Left lung (tissue), 10 donors: ENCODE results near the gene KCNB1. TPM values are rescaled to one million over a fixed set of nuclear protein-coding genes. Genes with fewer than 3 reads are reported as not detected.

Experiments
- ATAC-seq: fragments of 200-7000 bp; cut with Tn5 transposase; one replicate; pipeline ENCODE4 v1.9.1; 2020; ENCODE audit warnings: moderate library complexity
- DNase-seq, 4 donors: peaks; one replicate each; pipeline ENCODE4 v3.0.0-alpha.2; 2013 to 2020
- H3K27ac ChIP-seq, 2 donors: fragments of 200-600 bp; sonication (generic) in 1 of 2; one replicate each; pipeline versions ENCODE4 v1.5.0 to v1.8.0; 2020 to 2021
- H3K27me3 ChIP-seq, 2 donors: fragments of 200-600 bp; sonication (generic) in 1 of 2; one replicate each; pipeline versions ENCODE4 v1.5.0 to v1.8.0; 2020 to 2021
- H3K36me3 ChIP-seq, 2 donors: fragments of 200-600 bp; sonication (generic) in 1 of 2; one replicate each; pipeline versions ENCODE4 v1.5.0 to v1.8.0; 2020 to 2021
- H3K4me1 ChIP-seq, 2 donors: fragments of 200-600 bp; one replicate each; pipeline ENCODE4 v1.8.0; 2021
- H3K4me3 ChIP-seq, 2 donors: fragments of 200-600 bp; sonication (generic) in 1 of 2; one replicate each; pipeline versions ENCODE4 v1.5.0 to v1.8.0; 2020 to 2021; ENCODE audit warnings: mild to moderate bottlenecking in 1 of 2
- H3K9me3 ChIP-seq, 2 donors: fragments of 200-600 bp; sonication (generic) in 1 of 2; one replicate each; pipeline versions ENCODE4 v1.5.0 to v1.8.0; 2020 to 2021
- intact Hi-C, 2 donors: fragments of 100-400 bp; cut with DNase I; formaldehyde crosslinking; loops; one replicate each; pipeline versions ENCODE4 v1.11.2 to v1.14.2; 2022
- polyA plus RNA-seq, 6 donors: library from polyadenylated mRNA; unstranded; fragments of 120-200 nt; gene quantifications; one replicate each; pipeline ENCODE4 v1.2.1, GENCODE V29; 2013; ENCODE audit not compliant: insufficient read length in 6 of 6
- total RNA-seq, 2 donors: library from RNA; stranded (reverse); fragmentation: NEBNext Ultra II Directional; extraction: Animal tissue kit (Norgen Biotek cat#: 25700); gene quantifications; one replicate each; pipeline ENCODE4 v1.2.1, GENCODE V29; 2021
- TF ChIP-seq, protein P1 (sequence below), 2 donors: fragments of 200-600 bp; sonication (generic) in 1 of 2; IDR thresholded peaks; one replicate each; pipeline versions ENCODE4 v1.5.0 to v1.8.0; 2021; ENCODE audit warnings: antibody characterized with exemption in 2 of 2
- donor health status: DM: no; HTN: yes; CAD: no.
- donor health status: DM: no; HTN: no; CAD: no.

The KCNB1 gene
- total and polyA plus RNA-seq, 8 donors = 0.26 to 1.2 (median 0.44) TPM

DNA sequence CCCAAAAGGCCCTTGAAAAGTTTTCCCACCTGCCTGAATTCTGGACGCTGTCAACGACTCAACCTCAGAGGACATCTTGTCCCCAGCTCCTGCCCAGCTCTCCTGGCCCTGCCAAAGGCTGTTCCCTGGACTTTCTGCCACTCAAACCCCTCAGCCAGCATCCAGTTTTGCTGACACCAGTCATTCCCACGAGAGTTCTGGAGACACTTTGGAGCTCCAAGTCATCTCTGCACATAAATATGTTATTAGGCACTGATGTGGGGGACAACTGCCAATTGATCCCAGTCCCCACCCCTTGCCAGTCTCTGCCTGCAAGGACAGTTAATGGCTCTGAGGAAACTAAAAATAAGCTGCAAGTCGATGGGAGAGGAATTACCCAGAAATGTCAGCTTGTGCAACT lies 38.9 kb upstream of the KCNB1 start:
- intact Hi-C loops = no loop called here
- H3K4me1 ChIP-seq = no peaks in the 10 kb centered on the region
- H3K4me3 ChIP-seq = no peak overlapping the region
- DNase-seq (no peak), ATAC-seq (no peak)
- H3K27ac ChIP-seq = no peak overlapping the region
- H3K9me3 ChIP-seq = peaks cover 0 to 5% of the 10 kb centered on the region in 2 donors
- no peaks in the 10 kb centered on the region for H3K27me3 ChIP-seq
- TF ChIP-seq, protein P1, sequence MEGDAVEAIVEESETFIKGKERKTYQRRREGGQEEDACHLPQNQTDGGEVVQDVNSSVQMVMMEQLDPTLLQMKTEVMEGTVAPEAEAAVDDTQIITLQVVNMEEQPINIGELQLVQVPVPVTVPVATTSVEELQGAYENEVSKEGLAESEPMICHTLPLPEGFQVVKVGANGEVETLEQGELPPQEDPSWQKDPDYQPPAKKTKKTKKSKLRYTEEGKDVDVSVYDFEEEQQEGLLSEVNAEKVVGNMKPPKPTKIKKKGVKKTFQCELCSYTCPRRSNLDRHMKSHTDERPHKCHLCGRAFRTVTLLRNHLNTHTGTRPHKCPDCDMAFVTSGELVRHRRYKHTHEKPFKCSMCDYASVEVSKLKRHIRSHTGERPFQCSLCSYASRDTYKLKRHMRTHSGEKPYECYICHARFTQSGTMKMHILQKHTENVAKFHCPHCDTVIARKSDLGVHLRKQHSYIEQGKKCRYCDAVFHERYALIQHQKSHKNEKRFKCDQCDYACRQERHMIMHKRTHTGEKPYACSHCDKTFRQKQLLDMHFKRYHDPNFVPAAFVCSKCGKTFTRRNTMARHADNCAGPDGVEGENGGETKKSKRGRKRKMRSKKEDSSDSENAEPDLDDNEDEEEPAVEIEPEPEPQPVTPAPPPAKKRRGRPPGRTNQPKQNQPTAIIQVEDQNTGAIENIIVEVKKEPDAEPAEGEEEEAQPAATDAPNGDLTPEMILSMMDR (IDR thresholded peaks at IDR 0.05) = no peak
- no peaks in the 10 kb centered on the region for H3K36me3 ChIP-seq

DNA sequence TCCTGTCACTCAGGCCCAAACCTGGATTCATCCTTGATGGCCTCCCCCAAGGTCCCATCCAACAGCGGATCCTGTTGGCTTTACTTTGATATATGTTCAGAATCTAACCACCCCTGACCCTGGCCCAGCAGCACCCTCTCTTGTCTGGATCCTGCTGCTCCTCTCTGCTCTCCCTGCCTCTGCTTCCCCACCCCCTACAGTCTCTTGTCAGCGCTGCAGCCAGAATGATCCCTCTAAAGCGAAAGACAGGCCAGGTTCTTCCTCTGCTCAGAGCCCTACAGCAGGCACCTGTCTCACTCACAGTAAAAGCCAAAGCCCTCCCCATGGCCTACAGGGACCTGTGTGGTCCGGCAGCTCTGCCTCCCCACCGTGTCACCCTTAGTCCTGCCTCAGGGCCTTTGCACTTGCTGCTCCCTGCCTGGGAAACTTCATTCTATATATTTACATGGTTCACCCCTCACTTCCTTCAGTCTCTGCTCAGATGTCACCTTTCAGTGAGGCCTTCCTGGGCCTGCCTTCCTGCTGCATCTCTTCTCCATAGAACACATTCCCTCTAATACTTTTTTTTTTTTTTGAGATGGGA lies 37.4 kb upstream of the KCNB1 start:
- Histone ChIP-seq H3K4me3 (no peak overlapping the region), H3K27me3 (no peaks in the 10 kb centered on the region), H3K27ac (no peak overlapping the region), H3K4me1 (no peaks in the 10 kb centered on the region), H3K9me3 (peaks cover 0 to 2% of the 10 kb centered on the region in 2 donors), H3K36me3 (no peaks in the 10 kb centered on the region)
- intact Hi-C loops = no loop called here
- TF ChIP-seq, protein P1 (IDR thresholded peaks at IDR 0.05) = no peak
- ATAC-seq (no peak), DNase-seq (no peak)

DNA sequence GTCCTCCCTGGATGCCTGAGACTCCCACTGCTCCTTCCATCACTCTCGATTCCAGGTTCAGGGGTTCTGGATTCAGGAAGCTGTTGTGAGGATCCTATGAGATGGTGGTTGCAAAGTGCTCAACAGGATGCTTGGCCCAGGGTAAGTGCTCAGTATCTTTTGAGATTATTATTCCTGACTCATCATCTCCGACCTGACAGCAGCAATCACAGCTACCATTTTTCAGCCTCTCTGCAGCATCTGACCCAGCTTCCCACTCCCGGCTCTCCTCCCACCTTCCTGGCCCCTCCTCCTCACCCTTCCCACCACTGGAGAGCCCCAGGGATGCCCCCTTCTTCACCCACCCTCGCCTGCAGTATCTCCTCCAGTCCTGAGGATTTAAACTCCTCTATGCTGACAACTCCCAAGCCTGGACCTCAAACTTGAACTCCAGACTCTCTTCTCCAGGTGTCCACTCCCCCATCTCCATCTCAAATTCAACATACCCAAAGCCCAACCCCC lies 36.8 kb upstream of the KCNB1 start:
- TF ChIP-seq, protein P1 (IDR thresholded peaks at IDR 0.05) = no peak
- no peaks in the 10 kb centered on the region for H3K4me1 ChIP-seq
- H3K9me3 ChIP-seq = no peaks in the 10 kb centered on the region
- DNase-seq = no peak
- no peak overlapping the region for H3K27ac ChIP-seq
- H3K27me3 ChIP-seq = no peaks in the 10 kb centered on the region
- ATAC-seq = no peak
- H3K36me3 ChIP-seq = no peaks in the 10 kb centered on the region
- intact Hi-C loops = no loop called here
- no peak overlapping the region for H3K4me3 ChIP-seq

DNA sequence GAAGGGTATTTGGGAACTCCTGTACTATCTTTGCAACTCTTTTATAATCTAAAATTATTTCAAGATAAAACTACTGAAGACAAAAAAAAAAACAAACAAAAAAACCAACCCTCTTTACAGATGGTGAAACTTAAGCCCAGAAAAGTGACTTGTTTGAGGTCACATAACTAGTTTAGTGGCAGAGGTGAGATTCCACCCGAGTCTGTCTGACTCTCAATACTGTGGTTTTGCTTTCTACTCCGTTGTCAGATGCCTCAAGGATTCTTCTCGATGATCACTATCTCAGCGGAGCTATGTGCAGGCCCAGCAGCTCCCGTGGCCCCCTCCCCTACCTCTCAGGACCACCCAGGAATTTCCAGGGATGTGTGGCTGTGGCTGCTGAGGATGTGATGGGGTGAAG lies 36.1 kb upstream of the KCNB1 start:
- intact Hi-C loops = no loop called here
- no peaks in the 10 kb centered on the region for H3K4me1 ChIP-seq
- ATAC-seq (no peak), DNase-seq (no peak)
- H3K27ac ChIP-seq = no peak overlapping the region
- H3K9me3 ChIP-seq = no peaks in the 10 kb centered on the region
- H3K36me3 ChIP-seq = no peaks in the 10 kb centered on the region
- H3K27me3 ChIP-seq = no peaks in the 10 kb centered on the region
- TF ChIP-seq, protein P1 (IDR thresholded peaks at IDR 0.05) = no peak
- no peak overlapping the region for H3K4me3 ChIP-seq

DNA sequence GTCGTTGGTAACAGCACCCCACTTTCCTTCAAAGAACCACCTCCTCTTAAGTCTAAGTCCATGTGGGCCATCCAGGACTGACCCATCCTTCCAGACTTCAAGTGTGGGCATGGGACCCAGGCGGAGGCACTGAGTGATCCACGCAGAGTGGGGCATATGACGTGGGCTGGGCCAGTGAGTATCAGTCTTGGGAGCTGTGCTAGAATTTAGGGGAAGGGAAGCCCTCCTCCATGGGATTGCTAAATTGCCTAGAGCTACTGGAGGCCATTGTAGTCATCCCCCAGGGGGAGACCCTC lies 35.3 kb upstream of the KCNB1 start:
- Histone ChIP-seq H3K27me3 (no peaks in the 10 kb centered on the region), H3K36me3 (no peaks in the 10 kb centered on the region), H3K9me3 (no peaks in the 10 kb centered on the region), H3K4me3 (no peak overlapping the region), H3K4me1 (no peaks in the 10 kb centered on the region), H3K27ac (no peak overlapping the region)
- TF ChIP-seq, protein P1 (IDR thresholded peaks at IDR 0.05) = no peak
- no peak for ATAC-seq
- intact Hi-C loops = no loop called here
- no peak for DNase-seq
